CD14-positive monocyte (primary cell): ENCODE measurements around the gene TMEM106A. TPM values are rescaled to one million over a fixed set of nuclear protein-coding genes. Genes with fewer than 3 reads are reported as not detected.

ENCODE experiments used
- DNase-seq, 3 donors: peaks; one replicate each; pipeline ENCODE4 v3.0.0-alpha.2; 2011 to 2022
- H2AFZ ChIP-seq: 2 replicates; pipeline ENCODE4 v1.6.0; 2012; ENCODE audit warnings: mild to moderate bottlenecking, low read depth, low read length, inconsistent platforms; ENCODE audit not compliant: insufficient read depth, poor library complexity, severe bottlenecking
- H3K27ac ChIP-seq, 2 donors: 1 replicate in 1 of 2; 2 replicates in 1 of 2; pipeline ENCODE4 v1.5.1; 2012 to 2013; ENCODE audit warnings: low read length in 2 of 2, control low read depth in 1 of 2, inconsistent platforms in 1 of 2, low read depth in 1 of 2, mild to moderate bottlenecking in 1 of 2
- H3K27me3 ChIP-seq, 2 donors: one replicate each; pipeline versions ENCODE4 v1.6.0 to v1.6.1; 2011 to 2013; ENCODE audit warnings: low read length in 2 of 2; ENCODE audit not compliant: control insufficient read depth in 2 of 2, insufficient read depth in 2 of 2
- H3K36me3 ChIP-seq, 2 donors: replicated peaks in 1 of 2; 1 replicate in 1 of 2; 2 replicates in 1 of 2; pipeline versions ENCODE4 v1.5.1 to v1.6.1; 2012 to 2013; ENCODE audit warnings: low read length in 2 of 2, control low read depth in 1 of 2, inconsistent platforms in 1 of 2, mild to moderate bottlenecking in 1 of 2; ENCODE audit not compliant: insufficient read depth in 2 of 2, control insufficient read depth in 1 of 2
- H3K4me1 ChIP-seq, 2 donors: 1 replicate in 1 of 2; 2 replicates in 1 of 2; pipeline versions ENCODE4 v1.5.1 to v1.6.1; 2012 to 2013; ENCODE audit warnings: low read length in 2 of 2, control low read depth in 1 of 2, inconsistent platforms in 1 of 2, mild to moderate bottlenecking in 1 of 2, moderate library complexity in 1 of 2; ENCODE audit not compliant: insufficient read depth in 2 of 2, control insufficient read depth in 1 of 2
- H3K4me2 ChIP-seq: replicated peaks from 2 replicates; pipeline ENCODE3; 2012; ENCODE audit warnings: low read length, moderate library complexity, mild to moderate bottlenecking; ENCODE audit not compliant: poor library complexity, severe bottlenecking; ENCODE audit errors: extremely low read depth
- H3K4me3 ChIP-seq, 3 experiments: fragments of 200-600 bp in 1 of 3; sonication (generic) in 1 of 3; replicated peaks in 1 of 3; 1 replicate in 2 of 3; 2 replicates in 1 of 3; pipeline ENCODE4 v1.5.1; 2011 to 2013; ENCODE audit warnings: low read length in 3 of 3, mild to moderate bottlenecking in 3 of 3, control low read depth in 2 of 3, low read depth in 2 of 3, inconsistent platforms in 1 of 3, moderate library complexity in 1 of 3
- H3K79me2 ChIP-seq: 2 replicates; pipeline ENCODE4 v1.6.0; 2012; ENCODE audit warnings: mild to moderate bottlenecking, control low read depth, inconsistent platforms, low read length, moderate library complexity; ENCODE audit not compliant: insufficient read depth
- H3K9ac ChIP-seq: 2 replicates; pipeline ENCODE4 v1.6.0; 2017; ENCODE audit warnings: low read length, mild to moderate bottlenecking; ENCODE audit not compliant: insufficient read depth, poor library complexity, severe bottlenecking
- H3K9me3 ChIP-seq, 2 donors: replicated peaks in 1 of 2; 1 replicate in 1 of 2; 2 replicates in 1 of 2; pipeline versions ENCODE4 v1.5.1 to v1.6.1; 2012 to 2013; ENCODE audit warnings: low read length in 2 of 2, control low read depth in 1 of 2; ENCODE audit not compliant: control insufficient read depth in 1 of 2, insufficient read depth in 1 of 2
- H4K20me1 ChIP-seq: 2 replicates; pipeline ENCODE4 v1.6.0; 2012; ENCODE audit warnings: mild to moderate bottlenecking, low read length, control low read depth, moderate library complexity; ENCODE audit not compliant: insufficient read depth
- H3K27ac Mint-ChIP-seq, 7 donors: one replicate each; pipeline ENCODE4 v1.8.0; 2020; ENCODE audit warnings: mild to moderate bottlenecking in 7 of 7, mixed read lengths in 7 of 7, moderate library complexity in 6 of 7, inconsistent platforms in 2 of 7
- H3K27me3 Mint-ChIP-seq, 3 donors: one replicate each; pipeline ENCODE4 v1.8.0; 2021 to 2022; ENCODE audit warnings: low read depth in 3 of 3, mild to moderate bottlenecking in 3 of 3, mixed read lengths in 3 of 3, moderate library complexity in 3 of 3, inconsistent platforms in 1 of 3
- H3K36me3 Mint-ChIP-seq, 2 donors: one replicate each; pipeline ENCODE4 v1.8.0; 2020; ENCODE audit warnings: mixed read lengths in 2 of 2, inconsistent platforms in 1 of 2, mild to moderate bottlenecking in 1 of 2
- H3K4me1 Mint-ChIP-seq: one replicate; pipeline ENCODE4 v1.8.0; 2020; ENCODE audit warnings: mild to moderate bottlenecking, mixed read lengths
- H3K4me3 Mint-ChIP-seq, 2 donors: one replicate each; pipeline ENCODE4 v1.8.0; 2020; ENCODE audit warnings: mild to moderate bottlenecking in 2 of 2, mixed read lengths in 2 of 2, moderate library complexity in 1 of 2
- H3K9me3 Mint-ChIP-seq, 7 donors: one replicate each; pipeline ENCODE4 v1.8.0; 2020 to 2022; ENCODE audit warnings: mixed read lengths in 7 of 7, mild to moderate bottlenecking in 6 of 7, moderate library complexity in 6 of 7, inconsistent platforms in 2 of 7
- WGBS: methylation state at CpG from one replicate; pipeline ENCODE4 v1.1.5; 2013; ENCODE audit warnings: missing lambda C conversion rate; ENCODE audit not compliant: insufficient coverage; 5-methylcytosine and 5-hydroxymethylcytosine counted together
- intact Hi-C, 2 donors: fragments of 100-400 bp; cut with micrococcal nuclease; formaldehyde crosslinking; loops; one replicate each; pipeline versions ENCODE4 v1.15.0 to v1.15.1; 2023
- polyA plus RNA-seq, 3 donors: library from polyadenylated mRNA; depleted of rRNA in 1 of 3; unstranded in 2 of 3; stranded (reverse) in 1 of 3; fragments of 300-500 nt in 2 of 3; fragments of >200 nt in 1 of 3; fragmentation: Illumina TruSeq in 2 of 3; gene quantifications; 1 replicate in 2 of 3; 2 replicates in 1 of 3; pipeline ENCODE4 v1.2.3, GENCODE V29; 2012 to 2021
- TF ChIP-seq, protein P1 (sequence below): fragments of 200-600 bp; IDR thresholded peaks from one replicate; pipeline ENCODE4 v1.8.0; 2022; ENCODE audit warnings: antibody characterized with exemption, mild to moderate bottlenecking

Gene TMEM106A
- polyA plus RNA-seq, 3 donors: 6.9 to 26.6 (median 8.0) TPM

DNA sequence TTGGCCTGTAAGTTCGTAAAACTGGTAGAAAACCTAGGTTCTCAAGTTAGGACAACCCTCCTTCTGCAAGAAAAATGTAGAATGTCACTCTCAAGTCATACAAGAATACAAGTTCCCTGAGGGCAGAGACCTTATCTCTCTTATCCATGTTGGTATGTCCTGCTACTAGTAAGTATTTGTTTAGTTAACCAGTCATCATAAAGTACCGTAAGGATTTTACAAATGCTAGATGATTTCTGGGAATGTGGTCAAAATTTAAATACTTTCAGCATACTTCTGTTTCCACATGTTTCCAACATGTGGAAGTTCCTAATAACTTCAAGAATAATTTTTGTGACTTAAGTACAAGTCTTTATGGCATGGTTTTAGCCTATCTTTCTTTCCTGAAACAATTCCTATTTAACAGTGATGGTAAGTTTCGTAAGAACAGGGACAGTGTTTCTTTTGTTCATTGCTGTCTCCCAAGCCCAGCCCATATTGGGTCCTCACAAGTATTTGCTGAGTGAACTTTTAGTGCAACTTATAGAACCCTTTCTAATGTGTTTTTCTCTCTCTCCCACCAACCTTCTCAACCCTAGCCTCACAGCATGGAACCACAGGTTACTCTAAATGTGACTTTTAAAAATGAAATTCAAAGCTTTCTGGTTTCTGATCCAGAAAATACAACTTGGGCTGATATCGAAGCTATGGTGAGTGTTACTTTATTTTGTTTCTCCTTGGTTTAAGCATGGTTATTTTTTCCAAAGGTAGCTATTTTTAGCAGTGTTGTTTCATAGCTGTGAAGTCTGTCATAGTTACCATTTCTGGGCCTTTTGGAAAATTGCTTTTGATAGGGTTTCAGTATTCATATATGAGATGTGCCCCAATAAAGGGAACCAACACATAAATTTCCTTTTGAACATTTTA, 36.2 kb upstream of the TMEM106A start:
- Mint-ChIP-seq H3K4me3 (no peak overlapping the region), H3K36me3 (peaks cover 40 to 57% of the 10 kb centered on the region in 2 donors)
- WGBS: no CpG with 5 or more reads among the region's 4 CpGs

DNA sequence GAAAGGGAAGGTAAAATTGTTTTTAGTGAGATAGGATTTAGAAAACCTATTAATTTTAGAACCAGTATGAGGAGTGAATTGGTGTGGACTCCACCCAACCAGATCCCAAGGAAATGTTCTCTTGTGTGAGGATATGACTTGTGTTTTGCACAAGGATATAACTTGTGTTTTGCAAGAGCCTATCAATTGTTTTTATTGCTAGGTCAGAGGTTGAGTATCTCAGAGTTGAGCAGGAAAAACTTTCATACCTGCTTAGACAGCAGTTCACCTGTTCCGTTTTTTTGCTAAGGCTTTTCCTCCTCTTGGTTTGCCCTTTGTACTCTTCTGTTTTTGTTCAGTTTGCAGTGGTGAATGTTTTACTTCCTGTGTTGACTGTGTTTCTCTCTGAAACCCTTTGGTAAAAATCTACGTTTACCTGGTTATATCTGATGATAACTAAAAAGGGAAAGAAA, 35.5 kb upstream of the TMEM106A start:
- Histone ChIP-seq H3K4me2 (no peak overlapping the region), H4K20me1 (peaks cover 91% of the 10 kb centered on the region), H2AFZ (no peak overlapping the region), H3K27ac (no peak overlapping the region), H3K4me3 (no peak overlapping the region), H3K9me3 (no peaks in the 10 kb centered on the region), H3K9ac (no peak overlapping the region), H3K79me2 (peaks cover 67% of the 10 kb centered on the region), H3K36me3 (peaks cover 51 to 59% of the 10 kb centered on the region in 2 donors), H3K27me3 (no peaks in the 10 kb centered on the region), H3K4me1 (peaks cover 18 to 25% of the 10 kb centered on the region in 2 donors)
- no CpG with 5 or more reads among the region's 2 CpGs for WGBS
- intact Hi-C loops: loop anchor here in 1 of 2 donors (10.0 kb wide), 2 partner anchors 151 to 319 kb away; partner anchors contain the start of genes RND2 and VAT1
- Mint-ChIP-seq H3K27ac (peak overlapping the region in 2 of 7 donors; percentile 38 to 65), H3K9me3 (no peaks in the 10 kb centered on the region), H3K4me3 (no peak overlapping the region), H3K4me1 (peaks cover 23% of the 10 kb centered on the region), H3K27me3 (no peaks in the 10 kb centered on the region), H3K36me3 (peaks cover 46 to 63% of the 10 kb centered on the region in 2 donors)
- DNase-seq: no peak
- TF ChIP-seq, protein P1, sequence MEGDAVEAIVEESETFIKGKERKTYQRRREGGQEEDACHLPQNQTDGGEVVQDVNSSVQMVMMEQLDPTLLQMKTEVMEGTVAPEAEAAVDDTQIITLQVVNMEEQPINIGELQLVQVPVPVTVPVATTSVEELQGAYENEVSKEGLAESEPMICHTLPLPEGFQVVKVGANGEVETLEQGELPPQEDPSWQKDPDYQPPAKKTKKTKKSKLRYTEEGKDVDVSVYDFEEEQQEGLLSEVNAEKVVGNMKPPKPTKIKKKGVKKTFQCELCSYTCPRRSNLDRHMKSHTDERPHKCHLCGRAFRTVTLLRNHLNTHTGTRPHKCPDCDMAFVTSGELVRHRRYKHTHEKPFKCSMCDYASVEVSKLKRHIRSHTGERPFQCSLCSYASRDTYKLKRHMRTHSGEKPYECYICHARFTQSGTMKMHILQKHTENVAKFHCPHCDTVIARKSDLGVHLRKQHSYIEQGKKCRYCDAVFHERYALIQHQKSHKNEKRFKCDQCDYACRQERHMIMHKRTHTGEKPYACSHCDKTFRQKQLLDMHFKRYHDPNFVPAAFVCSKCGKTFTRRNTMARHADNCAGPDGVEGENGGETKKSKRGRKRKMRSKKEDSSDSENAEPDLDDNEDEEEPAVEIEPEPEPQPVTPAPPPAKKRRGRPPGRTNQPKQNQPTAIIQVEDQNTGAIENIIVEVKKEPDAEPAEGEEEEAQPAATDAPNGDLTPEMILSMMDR: no peak

More for the DNA sequence above, 36.2 kb upstream of the TMEM106A start:
- H3K27me3 Mint-ChIP-seq: no peaks in the 10 kb centered on the region
- no peaks in the 10 kb centered on the region for H3K9me3 Mint-ChIP-seq
- no peak for DNase-seq
- Histone ChIP-seq H3K36me3 (peaks cover 46 to 54% of the 10 kb centered on the region in 2 donors), H4K20me1 (peaks cover 85% of the 10 kb centered on the region), H3K27me3 (no peaks in the 10 kb centered on the region), H3K9me3 (no peaks in the 10 kb centered on the region), H2AFZ (no peak overlapping the region), H3K79me2 (peaks cover 69% of the 10 kb centered on the region), H3K4me3 (no peak overlapping the region), H3K27ac (peak overlapping the region in 1 of 2 donors; percentile 27), H3K9ac (no peak overlapping the region), H3K4me2 (no peak overlapping the region), H3K4me1 (peaks cover 18 to 25% of the 10 kb centered on the region in 2 donors)
- intact Hi-C loops: loop anchor here in 1 of 2 donors (10.0 kb wide), 2 partner anchors 151 to 319 kb away; partner anchors contain the start of genes RND2 and VAT1
- peak overlapping the region in 3 of 7 donors; percentile 38 to 61 (median 50) for H3K27ac Mint-ChIP-seq
- peaks cover 23% of the 10 kb centered on the region for H3K4me1 Mint-ChIP-seq
- TF ChIP-seq, protein P1: no peak
